Naive thymus-derived CD4-positive, alpha-beta T cell (primary cell): ENCODE measurements around the gene DGKI. TPM values are rescaled to one million over a fixed set of nuclear protein-coding genes. Genes with fewer than 3 reads are reported as not detected.
A peak's percentile ranks its signal among the peaks of the same experiment; 100 is the strongest.

Experiments used
- ATAC-seq: fragments of 150-1000 bp; cut with Tn5 transposase; 2 replicates; pipeline ENCODE4 v1.10.0; 2021; ENCODE audit warnings: mild to moderate bottlenecking, moderate library complexity
- CTCF ChIA-PET: fragments of 350-600 bp; sonication (Branson Sonifier 250); formaldehyde crosslinking; loops from one replicate; lab custom pipeline; 2021; ENCODE audit warnings: antibody characterized with exemption; lab: Charles Lee
- POLR2A ChIA-PET: fragments of 350-600 bp; sonication (Branson Sonifier 250); formaldehyde crosslinking; loops from one replicate; lab custom pipeline; 2021; ENCODE audit warnings: antibody characterized with exemption, inconsistent platforms; lab: Charles Lee
- DNase-seq, 9 donors: peaks; one replicate each; pipeline versions ENCODE4 v3.0.0 to v3.0.0-alpha.2; 2020 to 2022; ENCODE audit warnings: mixed read lengths in 1 of 9
- H3K27ac ChIP-seq: one replicate; pipeline ENCODE4 v1.7.0; 2013; ENCODE audit warnings: mild to moderate bottlenecking, low read depth, low read length, moderate library complexity
- H3K27me3 ChIP-seq, 2 donors: one replicate each; pipeline ENCODE4 v1.7.0; 2013; ENCODE audit warnings: low read length in 2 of 2, mild to moderate bottlenecking in 2 of 2, moderate library complexity in 2 of 2; ENCODE audit not compliant: control insufficient read depth in 2 of 2, insufficient read depth in 2 of 2
- H3K36me3 ChIP-seq, 3 experiments: 1 replicate in 2 of 3; 2 replicates in 1 of 3; pipeline ENCODE4 v1.7.0; 2013; ENCODE audit warnings: low read length in 3 of 3, mild to moderate bottlenecking in 3 of 3, moderate library complexity in 1 of 3; ENCODE audit not compliant: insufficient read depth in 3 of 3, control insufficient read depth in 2 of 3
- H3K4me1 ChIP-seq, 2 donors: one replicate each; pipeline ENCODE4 v1.7.0; 2013; ENCODE audit warnings: low read length in 2 of 2, mild to moderate bottlenecking in 2 of 2, moderate library complexity in 1 of 2; ENCODE audit not compliant: control insufficient read depth in 2 of 2, insufficient read depth in 2 of 2
- H3K4me3 ChIP-seq: 2 replicates; pipeline ENCODE4 v1.7.0; 2013; ENCODE audit warnings: mild to moderate bottlenecking, low read length
- H3K9me3 ChIP-seq, 3 experiments: 1 replicate in 2 of 3; 2 replicates in 1 of 3; pipeline ENCODE4 v1.7.0; 2013; ENCODE audit warnings: low read length in 3 of 3; ENCODE audit not compliant: control insufficient read depth in 2 of 3
- H3K27ac Mint-ChIP-seq, 9 donors: one replicate each; pipeline ENCODE4 v1.8.0; 2020 to 2022; ENCODE audit warnings: mixed read lengths in 9 of 9, mild to moderate bottlenecking in 8 of 9, moderate library complexity in 5 of 9, inconsistent platforms in 2 of 9
- H3K27me3 Mint-ChIP-seq, 5 donors: one replicate each; pipeline ENCODE4 v1.8.0; 2021 to 2022; ENCODE audit warnings: mixed read lengths in 5 of 5, mild to moderate bottlenecking in 1 of 5
- H3K36me3 Mint-ChIP-seq, 5 donors: one replicate each; pipeline ENCODE4 v1.8.0; 2020 to 2022; ENCODE audit warnings: mixed read lengths in 5 of 5, mild to moderate bottlenecking in 3 of 5, inconsistent platforms in 1 of 5
- H3K4me1 Mint-ChIP-seq, 7 donors: one replicate each; pipeline ENCODE4 v1.8.0; 2020 to 2022; ENCODE audit warnings: mixed read lengths in 7 of 7, mild to moderate bottlenecking in 3 of 7, inconsistent platforms in 1 of 7
- H3K4me3 Mint-ChIP-seq, 10 donors: one replicate each; pipeline ENCODE4 v1.8.0; 2020 to 2022; ENCODE audit warnings: mild to moderate bottlenecking in 10 of 10, mixed read lengths in 10 of 10, moderate library complexity in 6 of 10, inconsistent platforms in 2 of 10
- H3K9me3 Mint-ChIP-seq, 11 donors: one replicate each; pipeline ENCODE4 v1.8.0; 2020 to 2022; ENCODE audit warnings: mixed read lengths in 11 of 11, mild to moderate bottlenecking in 4 of 11, inconsistent platforms in 1 of 11, moderate library complexity in 1 of 11
- intact Hi-C, 2 donors: fragments of 100-400 bp; cut with micrococcal nuclease; formaldehyde crosslinking; loops; one replicate each; pipeline ENCODE4 v1.15.1; 2023
- polyA plus RNA-seq, 2 donors: library from polyadenylated mRNA; unstranded; fragments of 300-500 nt; fragmentation: Illumina TruSeq; gene quantifications; one replicate each; pipeline ENCODE4 v1.2.3, GENCODE V29; 2021
- total RNA-seq, 6 experiments: library from RNA in 5 of 6; stranded (reverse) in 5 of 6; gene quantifications; 1 replicate in 5 of 6; 2 replicates in 1 of 6; pipeline ENCODE4 v1.2.3 and lab custom pipeline; 2021 to 2026

The DGKI gene
- total and polyA plus RNA-seq, 7 experiments from 2014 or later = 1.3 TPM; not detected in 6

DNA sequence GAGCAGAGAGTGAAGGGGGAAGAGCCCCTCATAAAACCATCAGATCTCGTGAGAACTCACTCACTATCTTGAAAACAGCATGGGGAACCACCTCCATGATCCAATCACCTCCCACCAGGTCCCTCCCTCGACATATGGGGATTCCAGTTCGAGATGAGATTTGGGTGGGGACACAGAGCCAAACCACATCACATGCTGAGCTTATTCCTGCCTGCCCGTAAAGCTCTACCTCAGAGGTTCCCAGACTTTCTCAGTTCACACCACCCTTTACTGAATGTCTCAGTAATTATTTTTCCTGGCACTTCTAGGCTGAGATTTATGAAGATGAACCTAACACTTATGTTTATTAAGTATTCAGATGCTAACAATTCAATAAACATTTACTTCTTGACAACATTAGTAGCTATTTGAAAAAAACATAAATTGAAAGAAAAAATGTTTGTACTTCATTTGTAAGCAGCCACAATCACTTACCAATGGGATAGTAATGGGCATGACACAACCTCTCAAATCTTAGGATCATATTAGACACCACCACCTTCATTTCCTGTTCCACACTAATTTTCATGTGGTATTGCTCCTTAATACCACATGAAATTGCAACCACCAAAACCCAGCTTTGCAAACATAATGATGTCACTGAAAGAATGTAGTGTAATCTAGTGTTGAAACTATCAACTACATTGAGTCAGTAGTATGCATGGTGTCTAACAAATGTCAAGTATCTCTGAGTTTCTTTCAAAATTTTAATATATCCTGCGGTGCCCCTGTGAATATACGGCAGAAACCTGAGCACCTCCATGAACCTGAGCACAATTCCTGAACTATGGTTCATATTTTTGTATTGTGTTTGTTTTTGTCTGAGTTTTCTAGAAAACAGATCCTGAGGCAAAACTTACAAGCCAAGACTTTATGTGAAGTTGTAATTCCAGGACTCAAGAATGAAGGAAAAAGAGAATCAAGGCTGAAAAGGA is 4.5 kb upstream of the DGKI start:
- POLR2A ChIA-PET = no interaction called here
- no peak for DNase-seq
- Histone ChIP-seq H3K4me3 (no peak overlapping the region), H3K36me3 (no peaks in the 10 kb centered on the region), H3K27me3 (no peaks in the 10 kb centered on the region), H3K27ac (no peak overlapping the region), H3K4me1 (no peaks in the 10 kb centered on the region), H3K9me3 (no peaks in the 10 kb centered on the region)
- intact Hi-C loops = no loop called here
- peaks cover 0 to 5% (median 0%) of the 10 kb centered on the region in 11 donors for H3K9me3 Mint-ChIP-seq
- H3K4me3 Mint-ChIP-seq = no peak overlapping the region
- CTCF ChIA-PET = no interaction called here
- H3K36me3 Mint-ChIP-seq = peaks cover 0 to 9% (median 4%) of the 10 kb centered on the region in 5 donors
- ATAC-seq = no peak
- H3K4me1 Mint-ChIP-seq = peaks cover 0 to 7% (median 2%) of the 10 kb centered on the region in 7 donors
- H3K27ac Mint-ChIP-seq = no peak overlapping the region
- H3K27me3 Mint-ChIP-seq = peaks cover 26 to 39% (median 34%) of the 10 kb centered on the region in 5 donors

DNA sequence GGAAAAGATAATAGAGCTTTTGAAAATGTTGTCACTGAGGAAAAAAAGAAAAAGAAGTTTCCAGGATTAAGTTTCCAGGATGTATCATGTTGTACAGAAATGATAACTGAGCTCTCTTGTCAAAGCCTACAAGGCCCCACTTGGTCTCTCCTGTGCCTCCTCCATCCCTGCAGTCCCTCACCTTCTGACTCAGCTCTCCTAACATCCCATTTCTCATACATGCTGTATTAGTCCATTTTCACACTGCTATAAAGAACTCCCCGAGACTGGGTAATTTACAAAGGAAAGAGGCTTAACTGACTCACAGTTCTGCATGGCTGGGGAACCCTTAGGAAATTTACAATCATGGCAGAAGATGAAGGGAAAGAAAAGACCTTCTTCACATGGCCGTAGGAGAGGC is 3.8 kb upstream of the DGKI start:
- peaks cover 0 to 5% (median 0%) of the 10 kb centered on the region in 11 donors for H3K9me3 Mint-ChIP-seq
- Histone ChIP-seq H3K4me3 (no peak overlapping the region), H3K9me3 (no peaks in the 10 kb centered on the region), H3K27me3 (no peaks in the 10 kb centered on the region), H3K36me3 (no peaks in the 10 kb centered on the region), H3K4me1 (no peaks in the 10 kb centered on the region), H3K27ac (no peak overlapping the region)
- POLR2A ChIA-PET = no interaction called here
- no peak for DNase-seq
- peaks cover 0 to 5% (median 2%) of the 10 kb centered on the region in 5 donors for H3K36me3 Mint-ChIP-seq
- no peak overlapping the region for H3K27ac Mint-ChIP-seq
- H3K4me1 Mint-ChIP-seq = peaks cover 0 to 11% (median 6%) of the 10 kb centered on the region in 7 donors
- intact Hi-C loops = no loop called here
- H3K4me3 Mint-ChIP-seq = no peak overlapping the region
- peaks cover 29 to 45% (median 41%) of the 10 kb centered on the region in 5 donors for H3K27me3 Mint-ChIP-seq
- ATAC-seq = no peak
- CTCF ChIA-PET = no interaction called here

DNA sequence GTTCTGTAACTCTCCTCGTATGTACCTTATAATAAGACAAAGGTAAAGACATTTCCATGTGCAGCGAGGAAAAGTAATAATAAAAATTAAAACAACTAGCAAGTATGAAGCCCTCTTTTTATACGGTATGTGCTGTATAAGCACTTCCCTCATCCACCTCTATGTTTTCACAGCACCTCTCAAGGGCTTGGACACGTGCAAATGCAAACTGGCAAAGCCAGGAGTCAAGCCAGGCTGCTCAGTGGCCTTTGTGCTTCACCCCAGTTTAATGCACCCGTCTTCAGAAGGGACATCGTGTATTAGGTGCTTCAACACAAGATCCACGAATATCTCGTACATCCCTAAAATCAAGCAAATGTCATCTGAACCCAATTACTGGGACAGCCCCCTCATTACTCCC is 1.3 kb upstream of the DGKI start:
- Mint-ChIP-seq H3K9me3 (peaks cover 0 to 5% (median 0%) of the 10 kb centered on the region in 11 donors), H3K27me3 (peaks cover 51 to 70% (median 63%) of the 10 kb centered on the region in 5 donors)

DNA sequence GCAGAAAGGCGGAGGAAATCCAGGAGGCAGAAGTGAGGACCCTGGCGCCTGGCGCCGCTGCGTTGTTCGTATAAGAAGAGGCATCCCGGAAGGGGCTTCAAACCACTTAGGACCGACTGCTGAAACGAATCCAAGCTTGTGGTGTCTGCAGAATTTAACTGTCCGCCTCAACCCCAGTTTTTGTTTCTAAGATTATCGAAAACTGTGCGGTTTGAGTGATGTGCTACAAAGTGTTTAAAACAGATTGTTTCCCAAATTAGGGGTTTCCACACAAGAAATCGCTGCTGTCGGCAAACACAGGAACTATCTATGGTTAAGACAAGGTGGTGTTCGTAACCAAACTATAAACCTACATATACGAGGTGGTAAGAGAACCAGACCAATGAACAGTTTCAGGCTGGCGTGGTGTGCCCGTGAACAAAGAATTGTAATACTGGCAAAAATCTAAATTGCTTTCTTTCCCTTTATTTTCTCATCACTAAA is 835 bp upstream of the DGKI start:
- no peak overlapping the region for H3K27ac Mint-ChIP-seq

More for the DNA sequence above, 1.3 kb upstream of the DGKI start:
- Mint-ChIP-seq H3K4me1 (peaks cover 0 to 11% (median 6%) of the 10 kb centered on the region in 7 donors), H3K27ac (no peak overlapping the region), H3K4me3 (peak overlapping the region in 6 of 10 donors; percentile 1 to 55 (median 36)), H3K36me3 (peaks cover 0 to 5% (median 0%) of the 10 kb centered on the region in 5 donors)
- H3K36me3 ChIP-seq = no peaks in the 10 kb centered on the region
- intact Hi-C loops = no loop called here
- H3K9me3 ChIP-seq = no peaks in the 10 kb centered on the region
- H3K4me1 ChIP-seq = no peaks in the 10 kb centered on the region
- no peak overlapping the region for H3K4me3 ChIP-seq
- POLR2A ChIA-PET = no interaction called here
- ATAC-seq = no peak
- DNase-seq = no peak
- CTCF ChIA-PET = no interaction called here
- no peak overlapping the region for H3K27ac ChIP-seq
- H3K27me3 ChIP-seq = no peaks in the 10 kb centered on the region

DNA sequence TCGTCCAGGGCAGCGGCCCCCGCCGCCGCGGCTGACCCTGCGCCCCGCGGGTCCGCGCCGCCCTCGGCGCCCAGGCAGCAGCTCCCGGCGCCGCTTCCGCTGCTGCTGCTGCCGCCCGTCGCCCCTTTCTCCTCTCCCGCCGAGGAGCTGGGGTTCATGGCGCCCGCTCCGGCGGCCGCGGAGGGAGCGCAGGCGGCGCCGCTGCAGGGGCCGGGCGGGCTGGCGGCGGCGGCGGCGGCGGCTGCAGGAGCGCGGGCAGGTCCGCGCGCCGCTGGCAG is 286 bp downstream of the DGKI start:
- ChIA-PET CTCF (no interaction called here), POLR2A (no interaction called here)
- H3K36me3 Mint-ChIP-seq = peaks cover 0 to 5% (median 0%) of the 10 kb centered on the region in 5 donors
- no peaks in the 10 kb centered on the region for H3K36me3 ChIP-seq
- DNase-seq (peak in 3 of 9 donors; percentile 6 to 24 (median 15)), ATAC-seq (peak; percentile 42)
- peaks cover 0 to 11% (median 6%) of the 10 kb centered on the region in 7 donors for H3K4me1 Mint-ChIP-seq
- H3K27ac Mint-ChIP-seq = no peak overlapping the region
- H3K9me3 ChIP-seq = no peaks in the 10 kb centered on the region
- no peaks in the 10 kb centered on the region for H3K4me1 ChIP-seq
- H3K27me3 Mint-ChIP-seq = peaks cover 62 to 86% (median 78%) of the 10 kb centered on the region in 5 donors
- peak overlapping the region in 1 of 10 donors; percentile 55 for H3K4me3 Mint-ChIP-seq
- intact Hi-C loops = no loop called here
- no peaks in the 10 kb centered on the region for H3K27me3 ChIP-seq
- peaks cover 0 to 5% (median 0%) of the 10 kb centered on the region in 11 donors for H3K9me3 Mint-ChIP-seq
- H3K4me3 ChIP-seq = no peak overlapping the region
- no peak overlapping the region for H3K27ac ChIP-seq

More for the DNA sequence above, 835 bp upstream of the DGKI start:
- Mint-ChIP-seq H3K36me3 (peaks cover 0 to 5% (median 0%) of the 10 kb centered on the region in 5 donors), H3K9me3 (peaks cover 0 to 5% (median 0%) of the 10 kb centered on the region in 11 donors), H3K4me1 (peaks cover 0 to 11% (median 6%) of the 10 kb centered on the region in 7 donors), H3K4me3 (peak overlapping the region in 8 of 10 donors; percentile 1 to 55 (median 34)), H3K27me3 (peaks cover 53 to 74% (median 67%) of the 10 kb centered on the region in 5 donors)
- POLR2A ChIA-PET = no interaction called here
- no peak for ATAC-seq
- intact Hi-C loops = no loop called here
- CTCF ChIA-PET = no interaction called here
- no peaks in the 10 kb centered on the region for H3K27me3 ChIP-seq
- no peak overlapping the region for H3K4me3 ChIP-seq
- H3K9me3 ChIP-seq = no peaks in the 10 kb centered on the region
- H3K27ac ChIP-seq = no peak overlapping the region
- H3K36me3 ChIP-seq = no peaks in the 10 kb centered on the region
- no peaks in the 10 kb centered on the region for H3K4me1 ChIP-seq
- DNase-seq = no peak

DNA sequence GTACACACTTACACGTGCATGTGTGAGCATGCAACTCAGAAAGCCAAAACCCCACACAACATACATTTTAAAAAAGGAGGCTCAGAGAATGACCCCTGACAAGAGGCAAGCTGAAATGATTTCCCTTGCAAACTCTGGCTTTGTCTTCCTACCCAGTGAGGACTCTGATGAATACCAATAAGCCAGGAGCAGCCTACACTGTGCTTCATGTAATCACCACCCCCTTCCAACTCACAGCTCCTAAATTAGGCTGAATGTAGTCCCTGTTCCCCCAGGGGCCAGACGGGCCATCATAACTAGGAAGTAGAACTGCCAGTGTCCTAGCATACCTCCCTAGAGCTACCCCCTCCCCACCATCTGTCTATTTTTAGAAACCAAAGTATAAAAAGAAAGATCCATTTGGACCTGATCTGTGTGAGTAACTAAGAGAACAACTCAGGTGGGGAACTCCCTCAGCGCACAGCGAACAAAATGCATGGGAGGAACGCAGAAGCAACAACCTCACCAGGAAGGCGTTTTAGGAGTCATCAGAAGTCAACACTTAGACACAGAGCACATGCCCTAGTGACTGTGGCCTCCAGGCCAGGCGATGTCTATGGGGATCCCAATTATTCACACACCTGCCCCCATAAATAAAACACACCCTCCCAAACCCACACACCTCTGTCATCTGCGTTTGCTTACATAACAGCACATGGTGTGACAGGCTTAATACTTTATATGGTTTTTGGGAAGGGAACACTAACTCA is 1.9 kb downstream of the DGKI start:
- H3K9me3 Mint-ChIP-seq = peaks cover 0 to 4% (median 0%) of the 10 kb centered on the region in 11 donors
- no peaks in the 10 kb centered on the region for H3K36me3 ChIP-seq
- no peak for ATAC-seq
- no peaks in the 10 kb centered on the region for H3K9me3 ChIP-seq
- H3K4me1 Mint-ChIP-seq = peaks cover 0 to 11% (median 6%) of the 10 kb centered on the region in 7 donors
- H3K4me1 ChIP-seq = no peaks in the 10 kb centered on the region
- no peaks in the 10 kb centered on the region for H3K27me3 ChIP-seq
- peak overlapping the region in 1 of 10 donors; percentile 47 for H3K4me3 Mint-ChIP-seq
- no peak for DNase-seq
- POLR2A ChIA-PET = interaction anchor here (0.6 kb wide), 1 partner anchor 1129 kb away, joined by 4 read pairs; no protein-coding TSS in a partner anchor
- CTCF ChIA-PET = no interaction called here
- peaks cover 67 to 81% (median 78%) of the 10 kb centered on the region in 5 donors for H3K27me3 Mint-ChIP-seq
- H3K36me3 Mint-ChIP-seq = peaks cover 0 to 5% (median 0%) of the 10 kb centered on the region in 5 donors
- H3K27ac Mint-ChIP-seq = no peak overlapping the region
- no peak overlapping the region for H3K4me3 ChIP-seq
- intact Hi-C loops = no loop called here
- H3K27ac ChIP-seq = no peak overlapping the region
